ENCODE measurements around the gene TSPAN9. TPM values are rescaled to one million over a fixed set of nuclear protein-coding genes. Genes with fewer than 3 reads are reported as not detected.

The TSPAN9 gene
- total RNA-seq, 4 donors from 2014 or later, result 23.4 to 43.3 (median 29.4) TPM

GRCh38 chr12:3227076-3227975, 150.1 kb downstream of the TSPAN9 start:
- no peak for ATAC-seq (ENCODE audit: low FRiP score)
- TF ChIP-seq CTCF (IDR thresholded peaks at IDR 0.05), result no peak
- no peak for DNase-seq (ENCODE audit: low spot score)

DNA sequence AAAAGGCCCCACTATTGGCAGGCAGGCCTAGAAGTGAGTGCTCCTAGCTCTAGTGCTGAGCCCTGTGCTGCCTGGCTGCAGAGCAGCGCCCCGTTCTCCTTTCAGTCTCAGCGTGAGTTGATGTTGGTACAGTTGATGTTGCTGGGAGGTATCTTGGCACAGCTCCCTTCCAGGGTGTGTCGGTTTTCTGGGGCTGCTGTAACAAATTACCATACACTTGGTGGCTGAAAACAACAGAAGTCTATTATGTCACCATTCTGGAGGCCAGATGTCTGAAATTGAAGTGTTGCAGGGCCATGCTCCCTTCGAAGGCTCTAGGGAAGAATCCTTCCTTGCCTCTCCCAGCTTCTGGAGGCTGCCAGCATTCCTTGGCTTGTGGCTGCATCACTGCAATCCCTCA, 151.4 kb downstream of the TSPAN9 start:
- ATAC-seq (ENCODE audit: low FRiP score) (no peak), DNase-seq (ENCODE audit: low spot score) (no peak)
- TF ChIP-seq CTCF (IDR thresholded peaks at IDR 0.05), result no peak

GRCh38 chr12:3229577-3229976, 152.4 kb downstream of the TSPAN9 start:
- no peak for TF ChIP-seq CTCF (IDR thresholded peaks at IDR 0.05)
- DNase-seq (ENCODE audit: low spot score), result no peak
- ATAC-seq (ENCODE audit: low FRiP score), result no peak

GRCh38 chr12:3230758-3231375, 153.7 kb downstream of the TSPAN9 start:
- ATAC-seq (ENCODE audit: low FRiP score), result no peak
- TF ChIP-seq CTCF (IDR thresholded peaks at IDR 0.05), result no peak
- no peak for DNase-seq (ENCODE audit: low spot score)

DNA sequence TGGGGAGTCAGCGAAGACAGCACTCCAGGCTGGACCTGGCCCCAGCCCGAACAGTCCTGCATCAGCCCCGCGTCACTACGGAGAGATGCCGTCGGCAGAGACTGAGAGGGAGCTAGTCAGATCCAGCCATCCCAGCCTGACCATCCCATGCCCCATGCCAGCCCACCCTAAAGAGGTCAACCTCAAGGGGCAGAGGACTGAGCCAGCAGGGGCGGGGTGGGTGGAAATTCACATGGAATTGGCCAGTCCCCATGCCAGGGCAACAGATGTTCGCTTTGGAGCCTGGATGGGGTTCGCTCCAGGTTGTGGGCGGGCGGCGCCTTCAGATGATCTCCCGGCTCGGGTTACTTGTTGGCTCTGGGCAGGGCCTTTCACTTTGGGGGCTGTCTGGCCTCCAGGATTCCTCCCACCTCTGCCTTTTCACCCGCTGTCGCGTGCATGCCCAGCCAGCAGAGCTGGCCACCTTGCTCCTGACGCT, 154.3 kb downstream of the TSPAN9 start:
- TF ChIP-seq CTCF (IDR thresholded peaks at IDR 0.05), result no peak
- DNase-seq (ENCODE audit: low spot score) (no peak), ATAC-seq (ENCODE audit: low FRiP score) (peak; percentile 77)

GRCh38 chr12:3233797-3234196, 156.6 kb downstream of the TSPAN9 start:
- ATAC-seq (ENCODE audit: low FRiP score), result peak; percentile 26
- no peak for DNase-seq (ENCODE audit: low spot score)
- no peak for TF ChIP-seq CTCF (IDR thresholded peaks at IDR 0.05)

Data from omental fat pad (tissue), 4 donors.